ENCODE data around the gene TRMT10C. TPM values are rescaled to one million over a fixed set of nuclear protein-coding genes. Genes with fewer than 3 reads are reported as not detected.
"Not testable (repeated sequence)": the region's sequence is repeated elsewhere in the genome, so short reads cannot be mapped to it uniquely, and the experiment has no call there.

Gene TRMT10C
- total RNA-seq, 2 donors from 2014 or later: 32.9 to 44.1 TPM

DNA sequence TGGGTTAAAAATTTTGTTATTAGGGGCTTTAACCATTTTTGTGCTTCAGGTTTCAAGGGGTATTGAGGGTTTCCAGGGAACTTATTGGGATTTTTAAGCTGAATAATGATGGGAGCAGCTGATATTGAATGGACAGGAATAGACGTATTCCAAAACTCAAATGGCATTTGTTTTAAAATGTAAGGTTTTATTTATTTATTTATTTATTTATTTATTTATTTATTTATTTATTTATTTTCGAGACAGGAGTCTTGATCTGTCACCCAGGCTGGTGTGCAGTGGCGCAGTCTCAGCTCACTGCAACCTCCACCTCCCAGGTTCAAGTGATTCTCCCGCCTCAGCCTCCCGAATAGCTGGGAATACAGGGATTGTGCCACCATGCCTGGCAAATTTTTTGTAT lies 26.4 kb upstream of the TRMT10C start:
- no peak overlapping the region for H3K27ac Mint-ChIP-seq
- DNase-seq (ENCODE audit: low spot score in 2 of 2) (no peak), ATAC-seq (no peak)
- H3K36me3 Mint-ChIP-seq: peaks cover 11 to 12% of the 10 kb centered on the region in 2 donors
- H3K9me3 Mint-ChIP-seq: peaks cover 4 to 10% of the 10 kb centered on the region in 2 donors

GRCh38 chr3:101536266-101536665 lies 25.4 kb upstream of the TRMT10C start:
- DNase-seq (ENCODE audit: low spot score in 2 of 2) (no peak), ATAC-seq (no peak)
- H3K27ac Mint-ChIP-seq: no peak overlapping the region
- H3K9me3 Mint-ChIP-seq: peaks cover 4 to 5% of the 10 kb centered on the region in 2 donors
- peaks cover 1 to 12% of the 10 kb centered on the region in 2 donors for H3K36me3 Mint-ChIP-seq

- not testable (repeated sequence) for ATAC-seq; H3K9me3 Mint-ChIP-seq; DNase-seq (ENCODE audit: low spot score in 2 of 2)
- peak overlapping the region in 1 of 2 donors; percentile 69 for H3K27ac Mint-ChIP-seq
- peaks cover 0 to 12% of the 10 kb centered on the region in 2 donors for H3K36me3 Mint-ChIP-seq
Observed at GRCh38 chr3:101536955-101537354, 24.7 kb upstream of the TRMT10C start.

GRCh38 chr3:101542957-101543356 lies 18.7 kb upstream of the TRMT10C start:
- peaks cover 4 to 8% of the 10 kb centered on the region in 2 donors for H3K9me3 Mint-ChIP-seq
- DNase-seq (ENCODE audit: low spot score in 2 of 2) (no peak), ATAC-seq (peak in 1 of 2 donors; percentile 88)
- peaks cover 0 to 12% of the 10 kb centered on the region in 2 donors for H3K36me3 Mint-ChIP-seq
- peak overlapping the region; percentile 60 to 91 for H3K27ac Mint-ChIP-seq

DNA sequence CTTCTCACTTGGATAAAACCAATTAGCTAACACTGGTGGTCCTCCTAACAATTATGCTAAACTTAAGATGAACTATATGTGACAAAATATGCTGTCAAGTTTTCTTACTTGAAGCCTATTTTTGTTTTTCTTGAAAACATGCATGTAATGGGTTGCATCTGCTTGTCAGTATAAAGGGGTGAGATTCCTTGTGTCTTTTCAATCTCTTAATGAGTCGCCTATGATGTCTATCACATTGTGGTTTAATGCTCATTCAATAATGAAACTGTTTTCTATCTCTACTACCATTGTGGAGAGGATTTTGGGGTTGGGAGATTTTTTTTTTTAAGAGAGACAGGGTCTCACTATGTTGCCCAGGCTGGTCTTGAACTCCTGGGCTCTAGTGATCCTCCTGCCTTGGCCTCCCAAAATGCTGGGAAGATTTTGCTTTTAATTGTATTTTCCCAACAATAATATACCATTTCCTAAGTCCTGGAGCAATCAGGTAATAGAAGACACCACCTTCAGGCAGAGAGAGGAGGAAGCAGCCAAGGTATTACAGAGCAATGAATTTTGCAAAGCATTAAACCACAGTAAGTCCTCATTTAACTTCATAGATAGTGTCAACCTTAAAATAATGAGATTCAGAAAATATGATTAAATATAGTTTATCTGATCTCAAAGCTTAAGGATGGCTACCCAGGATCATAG lies 17.4 kb upstream of the TRMT10C start:
- Mint-ChIP-seq H3K36me3 (peaks cover 0 to 6% of the 10 kb centered on the region in 2 donors), H3K9me3 (peaks cover 4 to 8% of the 10 kb centered on the region in 2 donors), H3K27ac (peak overlapping the region; percentile 32 to 60)
- DNase-seq (ENCODE audit: low spot score in 2 of 2) (no peak), ATAC-seq (peak; percentile 63 to 77)

DNA sequence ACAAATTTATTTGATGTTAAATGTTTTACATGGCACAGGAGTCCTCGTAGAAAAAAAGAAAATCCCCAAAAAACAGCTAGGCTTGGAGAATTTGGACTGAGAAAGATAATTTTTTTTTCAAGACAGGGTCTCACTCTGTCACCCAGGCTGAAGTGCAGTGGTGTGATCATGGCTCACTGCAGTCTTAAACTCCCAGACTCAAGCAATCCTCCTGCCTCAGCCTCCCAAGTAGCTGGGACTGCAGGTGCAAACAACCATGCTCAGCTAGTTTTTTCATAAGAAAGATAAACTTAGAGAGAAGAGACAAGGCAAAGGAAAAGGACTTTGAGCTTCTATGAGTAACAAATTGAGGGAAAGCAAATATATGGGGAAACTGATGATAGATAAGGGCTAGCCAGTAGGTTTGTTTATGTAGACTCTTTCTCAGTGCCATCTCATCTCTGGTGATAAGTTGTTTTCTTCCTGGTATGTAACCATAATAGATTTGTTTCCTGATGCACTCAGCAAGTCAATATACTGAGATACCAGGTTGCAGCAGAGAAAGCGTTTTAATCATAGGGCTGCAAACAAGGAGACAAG lies 13.1 kb upstream of the TRMT10C start:
- no peak for DNase-seq (ENCODE audit: low spot score in 2 of 2)
- ATAC-seq: no peak
- Mint-ChIP-seq H3K27ac (peak overlapping the region in 1 of 2 donors; percentile 20), H3K36me3 (no peaks in the 10 kb centered on the region), H3K9me3 (no peaks in the 10 kb centered on the region)

DNA sequence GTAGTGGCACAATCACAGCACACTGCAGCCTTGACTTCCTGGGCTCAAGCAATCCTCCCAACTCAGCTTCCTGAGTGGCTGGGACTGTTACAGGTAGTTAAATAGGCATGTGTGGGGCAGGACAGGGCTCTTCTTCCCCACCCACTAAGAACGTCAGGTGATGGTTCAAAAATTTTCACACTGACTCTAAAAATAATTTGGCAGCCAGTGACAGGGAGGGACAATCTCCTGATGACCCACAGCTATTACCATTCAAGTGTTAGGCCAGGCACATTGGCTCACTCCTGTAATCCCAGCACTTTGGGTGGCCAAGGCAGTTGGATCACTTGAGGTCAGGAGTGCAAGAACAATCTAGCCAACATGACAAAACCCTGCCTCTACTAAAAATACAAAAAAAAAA lies 12.2 kb upstream of the TRMT10C start:
- H3K9me3 Mint-ChIP-seq: no peaks in the 10 kb centered on the region
- ATAC-seq: no peak
- no peak overlapping the region for H3K27ac Mint-ChIP-seq
- no peaks in the 10 kb centered on the region for H3K36me3 Mint-ChIP-seq
- no peak for DNase-seq (ENCODE audit: low spot score in 2 of 2)

GRCh38 chr3:101551359-101552081 lies 10.1 kb upstream of the TRMT10C start:
- DNase-seq (ENCODE audit: low spot score in 2 of 2); H3K36me3 Mint-ChIP-seq; H3K9me3 Mint-ChIP-seq; H3K27ac Mint-ChIP-seq; ATAC-seq: not testable (repeated sequence)

DNA sequence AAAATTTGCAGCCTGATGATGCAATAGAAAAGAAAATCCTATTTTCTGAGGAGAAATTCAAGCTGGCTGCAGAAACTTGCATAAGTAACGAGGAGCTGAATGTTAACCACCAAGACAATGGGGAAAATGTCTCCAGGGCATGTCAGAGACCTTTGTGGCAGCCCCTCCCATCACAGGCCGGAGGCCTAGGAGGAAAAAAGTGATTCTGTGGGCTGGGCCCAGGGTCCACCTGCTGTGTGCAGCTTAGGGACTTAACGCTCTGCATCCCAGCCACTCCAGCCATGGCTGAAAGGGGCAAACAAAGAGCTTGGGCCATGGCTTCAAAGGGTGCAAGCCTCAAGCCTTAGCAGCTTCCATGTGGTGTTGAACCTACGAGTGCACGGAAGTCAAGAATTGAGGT lies 8.3 kb upstream of the TRMT10C start:
- not testable (repeated sequence) for H3K9me3 Mint-ChIP-seq; DNase-seq (ENCODE audit: low spot score in 2 of 2); ATAC-seq; H3K36me3 Mint-ChIP-seq; H3K27ac Mint-ChIP-seq

- DNase-seq (ENCODE audit: low spot score in 2 of 2) (no peak), ATAC-seq (no peak)
- peaks cover 5% of the 10 kb centered on the region in 2 donors for H3K36me3 Mint-ChIP-seq
- peaks cover 0 to 3% of the 10 kb centered on the region in 2 donors for H3K9me3 Mint-ChIP-seq
- H3K27ac Mint-ChIP-seq: no peak overlapping the region
Observed at GRCh38 chr3:101556064-101556463, 5.6 kb upstream of the TRMT10C start.

DNA sequence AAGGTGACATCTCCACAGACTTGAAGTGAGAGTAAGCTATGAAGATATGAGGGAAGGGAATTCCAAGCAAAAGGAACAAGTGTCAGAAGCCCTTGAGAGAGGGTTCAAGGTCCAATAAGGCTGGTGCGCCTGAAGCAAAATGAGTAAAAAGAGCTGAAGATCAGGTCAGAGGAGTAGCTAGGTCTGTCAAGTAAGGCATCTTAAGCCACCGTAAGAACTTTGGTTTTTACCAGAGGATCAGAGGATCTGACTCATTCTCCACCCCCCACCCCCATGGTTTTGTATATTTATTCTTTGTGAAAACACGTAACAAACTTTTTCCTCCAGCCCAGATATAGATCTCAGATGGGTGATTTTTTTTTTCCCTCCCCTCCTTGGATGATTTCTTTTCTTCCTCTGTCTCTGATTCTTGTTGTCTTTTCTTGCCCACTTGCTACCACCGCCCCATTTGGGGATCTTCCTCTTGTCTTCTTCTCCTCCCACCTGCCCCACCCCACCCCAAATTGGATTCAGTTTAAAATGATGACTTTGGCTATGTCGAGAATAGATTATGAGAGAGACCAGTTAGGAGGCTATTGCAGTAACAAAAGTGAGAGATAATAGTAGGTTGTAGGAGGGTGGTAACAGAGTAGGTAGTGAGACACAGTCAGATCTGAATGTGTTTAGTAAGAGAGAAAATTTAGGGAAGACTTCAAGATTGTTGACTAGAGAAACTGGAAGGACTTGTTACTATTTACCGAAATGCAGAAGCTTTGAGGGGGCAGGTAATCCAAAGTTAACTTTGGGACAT lies 6.1 kb downstream of the TRMT10C start:
- Mint-ChIP-seq H3K27ac (peak overlapping the region; percentile 57 to 67), H3K36me3 (peaks cover 19 to 49% of the 10 kb centered on the region in 2 donors), H3K9me3 (no peaks in the 10 kb centered on the region)
- no peak for DNase-seq (ENCODE audit: low spot score in 2 of 2)
- peak; percentile 87 to 88 for ATAC-seq

GRCh38 chr3:101571028-101571895 lies 9.6 kb downstream of the TRMT10C start:
- Mint-ChIP-seq H3K9me3 (no peaks in the 10 kb centered on the region), H3K36me3 (peaks cover 27 to 33% of the 10 kb centered on the region in 2 donors), H3K27ac (peak overlapping the region; percentile 52 to 72)
- no peak for ATAC-seq
- no peak for DNase-seq (ENCODE audit: low spot score in 2 of 2)

GRCh38 chr3:101573449-101574387 lies 12.1 kb downstream of the TRMT10C start, which contains the start of gene PCNP:
TSS of gene PCNP (plus strand) at chr3:101574180. CDS start at chr3:101574216, 36 bp downstream.
- H3K36me3 Mint-ChIP-seq: peaks cover 24 to 25% of the 10 kb centered on the region in 2 donors
- peak within 1 kb of the TSS; percentile 95 to 97 for H3K27ac Mint-ChIP-seq
- DNase-seq (ENCODE audit: low spot score in 2 of 2) (peak; percentile 98 to 99), ATAC-seq (peak; percentile 88 to 89)
- H3K9me3 Mint-ChIP-seq: no peaks in the 10 kb centered on the region

DNA sequence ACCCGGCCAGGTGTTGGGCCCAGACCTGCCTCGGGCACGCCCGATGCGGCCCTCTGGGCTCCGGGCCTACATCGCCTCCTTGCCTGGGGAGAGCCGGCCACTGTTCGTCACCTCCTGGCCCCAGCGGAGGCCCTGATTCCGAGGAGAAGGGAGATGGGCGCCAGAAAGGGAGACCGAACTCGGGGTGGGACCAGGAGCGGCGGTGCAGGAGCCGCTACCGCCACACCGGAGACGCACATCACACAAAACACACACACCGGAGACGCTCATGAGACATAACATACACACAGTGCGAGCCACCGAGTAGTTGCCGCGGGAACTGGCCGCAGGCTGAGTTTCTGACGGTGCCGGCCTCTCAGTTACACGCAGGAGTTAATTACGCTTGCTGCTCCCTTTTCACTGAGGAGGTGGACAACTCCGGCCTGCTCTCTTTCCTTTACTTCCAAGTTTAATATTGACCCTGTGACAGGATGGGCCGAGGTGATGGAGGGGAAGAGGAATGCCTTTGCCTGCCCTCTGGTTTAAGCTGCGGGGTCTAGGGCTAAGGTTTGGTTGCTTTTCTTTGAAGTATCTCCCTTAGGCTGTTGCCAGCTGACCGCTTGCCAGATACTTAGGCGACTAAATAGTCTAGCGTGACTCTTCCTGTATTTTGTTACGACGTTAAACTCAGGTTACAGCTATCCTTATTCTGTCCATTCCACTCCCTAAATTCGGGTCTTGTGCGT lies 12.9 kb downstream of the TRMT10C start:
- H3K36me3 Mint-ChIP-seq: peaks cover 25 to 26% of the 10 kb centered on the region in 2 donors
- peak; percentile 54 to 77 for DNase-seq (ENCODE audit: low spot score in 2 of 2)
- peak; percentile 59 to 65 for ATAC-seq

More for the DNA sequence above, 12.9 kb downstream of the TRMT10C start:
- Mint-ChIP-seq H3K9me3 (no peaks in the 10 kb centered on the region), H3K27ac (peak overlapping the region; percentile 95 to 97)

Measured in activated naive CD4-positive, alpha-beta T cell treated with anti-CD3 and anti-CD28 coated beads, Interleukin-2, amount 50 U/mL, for 72 hours (primary cell).